Prostate gland (tissue), 2 donors: ENCODE measurements around the gene NIPA2. TPM values are rescaled to one million over a fixed set of nuclear protein-coding genes. Genes with fewer than 3 reads are reported as not detected.

Experiments
- DNase-seq: peaks from one replicate; pipeline ENCODE4 v3.0.0-alpha.2; 2019; ENCODE audit warnings: low spot score
- H3K27ac ChIP-seq, 2 donors: fragments of 200-600 bp; sonication (generic); 2 replicates each; pipeline ENCODE4 v1.5.1; 2017 to 2019
- H3K27me3 ChIP-seq: fragments of 200-600 bp; sonication (generic); replicated peaks from 2 replicates; pipeline ENCODE4 v1.5.1; 2019; ENCODE audit not compliant: insufficient read depth
- H3K36me3 ChIP-seq, 2 donors: fragments of 200-600 bp; sonication (generic); 1 replicate in 1 of 2; 2 replicates in 1 of 2; pipeline versions ENCODE4 v1.5.1 to v1.8.1; 2017 to 2019
- H3K4me1 ChIP-seq: fragments of 200-600 bp; sonication (generic); replicated peaks from 2 replicates; pipeline ENCODE4 v1.5.1; 2019
- H3K4me3 ChIP-seq, 2 donors: fragments of 200-600 bp; sonication (generic); 2 replicates each; pipeline ENCODE4 v1.5.1; 2017 to 2019
- H3K9me3 ChIP-seq: fragments of 200-600 bp; sonication (generic); 2 replicates; pipeline ENCODE4 v1.5.1; 2017
- POLR2A ChIP-seq: fragments of 450-650 bp; IDR thresholded peaks from one replicate; pipeline ENCODE4 v1.6.1; 2016; ENCODE audit warnings: antibody characterized with exemption, mild to moderate bottlenecking
- POLR2AphosphoS5 ChIP-seq: sonication (generic); formaldehyde crosslinking; IDR thresholded peaks from one replicate; pipeline ENCODE4 v1.6.1; 2017; ENCODE audit warnings: antibody characterized with exemption
- WGBS: methylation state at CpG from one replicate; pipeline ENCODE4 v1.1.5; 2018; 5-methylcytosine and 5-hydroxymethylcytosine counted together
- intact Hi-C: fragments of 100-400 bp; cut with DNase I; formaldehyde crosslinking; loops from one replicate; pipeline ENCODE4 v1.14.2; 2022
- total RNA-seq, 2 donors: library from RNA; depleted of rRNA; stranded (reverse); fragments of >200 nt; gene quantifications; one replicate each; pipeline ENCODE4 v1.1.0, GENCODE V29; 2016
- TF ChIP-seq, protein P1 (sequence below), 4 experiments: fragments of 200-600 bp in 2 of 4; fragments of 450-650 bp in 2 of 4; sonication (generic) in 2 of 4; IDR thresholded peaks; 1 replicate in 3 of 4; 2 replicates in 1 of 4; pipeline ENCODE4 v1.5.1; 2016 to 2019; ENCODE audit warnings: antibody characterized with exemption in 4 of 4, mild to moderate bottlenecking in 2 of 4, moderate library complexity in 2 of 4

The NIPA2 gene
- total RNA-seq, 2 donors from 2014 or later, result 34.9 to 43.6 TPM

DNA sequence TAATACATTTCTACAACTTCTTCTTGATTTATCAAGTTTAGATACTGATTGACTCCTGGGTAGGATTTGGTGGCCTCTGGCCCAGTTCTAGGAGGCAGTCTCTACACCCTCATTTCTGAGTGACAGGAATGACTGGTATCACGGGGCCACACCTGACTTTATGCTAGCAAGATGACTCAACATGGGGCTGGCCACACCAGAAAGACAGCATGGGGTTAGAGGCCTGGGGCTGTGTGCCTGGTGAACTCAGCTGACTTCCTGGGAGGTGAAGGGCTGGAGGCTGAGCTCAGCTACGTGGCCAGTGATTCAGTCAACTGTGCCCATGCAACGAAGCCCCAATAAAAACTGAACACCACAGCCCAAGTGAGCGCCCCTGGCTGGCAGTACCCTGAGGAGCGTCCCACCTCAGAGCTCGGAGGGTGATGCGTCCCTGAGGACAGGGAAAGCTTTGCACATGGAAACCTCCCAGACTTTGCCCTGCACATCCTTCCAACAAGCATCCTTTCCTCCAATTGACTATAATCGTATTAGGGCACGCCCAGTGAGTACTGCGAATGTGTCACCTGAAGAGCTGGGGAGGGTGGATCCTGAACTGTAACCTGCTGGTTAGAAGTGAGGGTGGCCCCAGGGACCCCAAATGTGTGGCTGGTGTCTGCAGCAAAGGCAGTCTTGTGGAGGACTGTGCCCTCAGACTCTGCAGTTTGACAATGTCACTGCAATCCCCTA, 57.2 kb downstream of the NIPA2 start:
- Histone ChIP-seq H3K27ac (no peak overlapping the region), H3K27me3 (no peaks in the 10 kb centered on the region), H3K4me3 (no peak overlapping the region), H3K4me1 (no peaks in the 10 kb centered on the region), H3K36me3 (peaks cover 0 to 5% of the 10 kb centered on the region in 2 donors), H3K9me3 (no peaks in the 10 kb centered on the region)
- no peak for DNase-seq
- 94% methylated on average over 10 of the region's 10 CpGs for WGBS
- TF ChIP-seq, protein P1, sequence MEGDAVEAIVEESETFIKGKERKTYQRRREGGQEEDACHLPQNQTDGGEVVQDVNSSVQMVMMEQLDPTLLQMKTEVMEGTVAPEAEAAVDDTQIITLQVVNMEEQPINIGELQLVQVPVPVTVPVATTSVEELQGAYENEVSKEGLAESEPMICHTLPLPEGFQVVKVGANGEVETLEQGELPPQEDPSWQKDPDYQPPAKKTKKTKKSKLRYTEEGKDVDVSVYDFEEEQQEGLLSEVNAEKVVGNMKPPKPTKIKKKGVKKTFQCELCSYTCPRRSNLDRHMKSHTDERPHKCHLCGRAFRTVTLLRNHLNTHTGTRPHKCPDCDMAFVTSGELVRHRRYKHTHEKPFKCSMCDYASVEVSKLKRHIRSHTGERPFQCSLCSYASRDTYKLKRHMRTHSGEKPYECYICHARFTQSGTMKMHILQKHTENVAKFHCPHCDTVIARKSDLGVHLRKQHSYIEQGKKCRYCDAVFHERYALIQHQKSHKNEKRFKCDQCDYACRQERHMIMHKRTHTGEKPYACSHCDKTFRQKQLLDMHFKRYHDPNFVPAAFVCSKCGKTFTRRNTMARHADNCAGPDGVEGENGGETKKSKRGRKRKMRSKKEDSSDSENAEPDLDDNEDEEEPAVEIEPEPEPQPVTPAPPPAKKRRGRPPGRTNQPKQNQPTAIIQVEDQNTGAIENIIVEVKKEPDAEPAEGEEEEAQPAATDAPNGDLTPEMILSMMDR (IDR thresholded peaks at IDR 0.05), result no peak
- TF ChIP-seq POLR2AphosphoS5 (no peak), POLR2A (no peak)
- intact Hi-C loops, result no loop called here

DNA sequence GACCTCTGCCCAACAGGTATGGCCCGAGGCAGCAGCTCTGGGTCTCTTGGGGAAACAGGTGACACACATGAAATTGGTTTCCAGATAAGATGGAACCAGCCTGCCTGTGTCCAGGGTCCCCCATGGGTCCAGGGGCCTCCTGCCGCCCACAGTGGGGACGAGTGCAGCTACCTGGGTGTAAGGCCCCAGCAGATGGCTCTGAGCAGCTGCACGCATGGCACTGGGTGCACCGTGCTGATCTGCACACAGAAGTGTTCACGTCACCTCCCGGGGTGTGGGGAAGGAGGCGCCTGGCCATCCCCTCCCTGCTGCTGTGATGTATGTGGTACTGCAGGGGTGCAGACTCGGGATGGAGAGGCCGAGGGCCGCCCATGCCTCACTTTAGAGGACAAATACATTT, 63.6 kb downstream of the NIPA2 start:
- Histone ChIP-seq H3K9me3 (no peaks in the 10 kb centered on the region), H3K36me3 (peaks cover 5 to 10% of the 10 kb centered on the region in 2 donors), H3K4me3 (no peak overlapping the region), H3K4me1 (no peaks in the 10 kb centered on the region), H3K27me3 (no peaks in the 10 kb centered on the region), H3K27ac (no peak overlapping the region)
- intact Hi-C loops, result no loop called here
- no peak for DNase-seq
- no peak for TF ChIP-seq POLR2AphosphoS5
- TF ChIP-seq POLR2A, result no peak
- TF ChIP-seq, protein P1 (IDR thresholded peaks at IDR 0.05), result no peak
- 91% methylated on average over 9 of the region's 11 CpGs for WGBS

DNA sequence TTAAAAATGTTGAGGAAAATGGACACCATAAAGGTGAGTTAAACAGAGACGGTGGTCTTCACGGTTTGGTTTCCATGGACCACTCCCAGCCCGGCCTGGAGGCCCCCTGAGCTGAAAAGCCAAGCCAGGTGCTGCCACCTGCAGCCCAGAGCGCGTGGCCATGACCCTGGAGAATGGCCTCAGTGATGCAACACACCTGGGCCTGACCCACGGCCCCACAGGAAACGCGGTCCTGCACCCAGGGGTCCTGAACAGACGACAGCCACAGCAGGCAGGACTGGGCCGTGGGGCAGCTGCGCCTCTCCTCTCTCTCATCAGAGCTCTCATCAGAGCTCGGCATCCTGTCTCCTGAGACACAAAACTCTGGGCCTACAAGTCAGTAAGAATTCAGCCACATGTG, 64.1 kb downstream of the NIPA2 start:
- H3K27ac ChIP-seq, result no peak overlapping the region

DNA sequence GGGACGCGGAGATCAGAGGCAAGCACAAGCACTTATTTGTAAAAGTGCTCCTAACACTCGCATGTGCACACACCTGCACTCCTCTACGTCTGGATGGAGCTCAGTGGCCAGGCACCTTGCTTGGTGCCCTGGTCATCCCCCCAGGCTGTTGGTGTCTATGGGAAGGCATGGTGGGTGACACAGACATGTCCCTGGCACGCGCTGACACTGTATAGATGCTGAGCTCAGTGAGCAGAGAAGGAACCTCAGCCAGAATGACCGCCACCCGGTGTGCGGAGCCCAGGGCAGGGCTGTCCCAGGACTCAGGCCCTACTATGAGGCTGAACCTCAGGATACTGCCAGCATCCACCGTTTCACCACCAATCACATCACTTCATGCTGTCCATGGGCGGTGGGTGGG, 64.5 kb downstream of the NIPA2 start:
- TF ChIP-seq, protein P1 (IDR thresholded peaks at IDR 0.05), result no peak
- TF ChIP-seq POLR2AphosphoS5 (no peak), POLR2A (no peak)
- Histone ChIP-seq H3K9me3 (no peaks in the 10 kb centered on the region), H3K4me3 (no peak overlapping the region), H3K27me3 (no peaks in the 10 kb centered on the region), H3K4me1 (no peaks in the 10 kb centered on the region), H3K36me3 (peaks cover 6 to 19% of the 10 kb centered on the region in 2 donors), H3K27ac (no peak overlapping the region)
- intact Hi-C loops, result no loop called here
- WGBS, result 93% methylated on average over 11 of the region's 11 CpGs
- DNase-seq, result no peak

More for the DNA sequence above, 64.1 kb downstream of the NIPA2 start:
- no peak for DNase-seq
- intact Hi-C loops, result no loop called here
- no peaks in the 10 kb centered on the region for H3K9me3 ChIP-seq
- H3K27me3 ChIP-seq, result no peaks in the 10 kb centered on the region
- no peaks in the 10 kb centered on the region for H3K4me1 ChIP-seq
- H3K36me3 ChIP-seq, result peaks cover 5 to 15% of the 10 kb centered on the region in 2 donors
- 83% methylated on average over 12 of the region's 12 CpGs for WGBS
- no peak overlapping the region for H3K4me3 ChIP-seq
- TF ChIP-seq POLR2AphosphoS5 (no peak), POLR2A (no peak)
- TF ChIP-seq, protein P1 (IDR thresholded peaks at IDR 0.05), result no peak

DNA sequence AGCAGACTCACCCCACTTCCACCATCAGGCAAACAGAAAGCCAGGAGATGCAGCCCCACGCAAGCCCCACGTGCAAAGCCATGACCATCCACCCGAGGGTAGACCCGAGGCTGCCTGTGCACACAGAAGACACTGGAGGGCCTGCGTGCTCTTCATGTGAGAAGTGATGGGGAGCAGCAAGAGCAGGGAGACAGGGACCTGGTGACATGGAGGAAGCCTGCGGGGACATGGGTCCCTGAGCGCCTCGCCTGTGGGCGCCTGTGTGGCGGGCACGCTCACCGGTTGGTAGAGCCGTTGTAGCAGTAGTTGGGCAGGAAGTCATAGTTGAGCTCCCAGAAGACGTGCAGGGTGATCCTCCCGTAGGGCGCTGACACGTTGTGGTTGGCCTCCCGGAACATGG, 65.0 kb downstream of the NIPA2 start:
- TF ChIP-seq POLR2AphosphoS5 (no peak), POLR2A (no peak)
- Histone ChIP-seq H3K4me3 (no peak overlapping the region), H3K27ac (no peak overlapping the region), H3K36me3 (peaks cover 9 to 19% of the 10 kb centered on the region in 2 donors), H3K27me3 (no peaks in the 10 kb centered on the region), H3K9me3 (no peaks in the 10 kb centered on the region), H3K4me1 (no peaks in the 10 kb centered on the region)
- intact Hi-C loops, result no loop called here
- 96% methylated on average over 18 of the region's 18 CpGs for WGBS
- DNase-seq, result no peak
